Upper lobe of left lung (tissue), 6 donors: Measurements from ENCODE around the gene PPP6R3. TPM values are rescaled to one million over a fixed set of nuclear protein-coding genes. Genes with fewer than 3 reads are reported as not detected.

ENCODE experiments used
- ATAC-seq, 2 donors: fragments of 200-7000 bp; cut with Tn5 transposase; one replicate each; pipeline ENCODE4 v1.9.1; 2022; ENCODE audit warnings: mild to moderate bottlenecking in 2 of 2, moderate library complexity in 2 of 2; ENCODE audit not compliant: low FRiP score in 2 of 2
- DNase-seq, 2 donors: peaks; one replicate each; pipeline ENCODE4 v3.0.0-alpha.2; 2019 to 2020
- H3K27ac ChIP-seq, 4 donors: fragments of 200-600 bp; sonication (generic); one replicate each; pipeline ENCODE4 v1.5.1; 2016 to 2019
- H3K27me3 ChIP-seq, 4 donors: fragments of 200-600 bp; sonication (generic); one replicate each; pipeline ENCODE4 v1.5.1; 2017 to 2019
- H3K36me3 ChIP-seq, 4 donors: fragments of 200-600 bp; sonication (generic); one replicate each; pipeline ENCODE4 v1.5.1; 2016 to 2019
- H3K4me1 ChIP-seq, 4 donors: fragments of 200-600 bp; sonication (generic); one replicate each; pipeline ENCODE4 v1.5.1; 2018 to 2019
- H3K4me3 ChIP-seq, 4 donors: fragments of 200-600 bp; sonication (generic); one replicate each; pipeline ENCODE4 v1.5.1; 2017 to 2019; ENCODE audit warnings: mild to moderate bottlenecking in 2 of 4, moderate library complexity in 1 of 4
- H3K9me3 ChIP-seq, 4 donors: fragments of 200-600 bp; sonication (generic); one replicate each; pipeline ENCODE4 v1.5.1; 2018 to 2019
- CTCF ChIP-seq, 6 experiments: fragments of 450-650 bp in 4 of 6; fragments of 200-600 bp in 2 of 6; sonication (generic) in 2 of 6; IDR thresholded peaks; one replicate each; pipeline ENCODE4 v1.5.1; 2016 to 2019; ENCODE audit warnings: antibody characterized with exemption in 6 of 6
- EP300 ChIP-seq, 4 donors: sonication (generic); formaldehyde crosslinking; IDR thresholded peaks; one replicate each; pipeline ENCODE4 v1.5.1; 2017; ENCODE audit warnings: antibody characterized with exemption in 4 of 4, control low read depth in 2 of 4
- POLR2A ChIP-seq, 4 donors: fragments of 450-650 bp; IDR thresholded peaks; one replicate each; pipeline ENCODE4 v1.5.1; 2016 to 2017; ENCODE audit warnings: antibody characterized with exemption in 4 of 4, mild to moderate bottlenecking in 2 of 4
- POLR2AphosphoS5 ChIP-seq, 2 donors: sonication (generic); formaldehyde crosslinking; IDR thresholded peaks; one replicate each; pipeline ENCODE4 v1.5.1; 2017; ENCODE audit warnings: antibody characterized with exemption in 2 of 2
- WGBS, 2 donors: methylation state at CpG; one replicate each; pipeline ENCODE4 v1.1.5; 2017 to 2018; 5-methylcytosine and 5-hydroxymethylcytosine counted together
- total RNA-seq, 6 donors: library from RNA; depleted of rRNA in 4 of 6; stranded (reverse); fragments of >200 nt in 4 of 6; gene quantifications; one replicate each; pipeline versions ENCODE4 v1.1.0 to v1.2.1, GENCODE V29; 2016 to 2021
- donor health status: DM: no; HTN: no; CAD: no; lungs with moderate emphysema.
- donor health status: DM: no; HTN: yes; CAD: no; lungs with severe emphysema.

Gene PPP6R3
- total RNA-seq, 6 donors from 2014 or later, result 75.7 to 195 (median 114) TPM

GRCh38 chr11:68414496-68415221 lies 45.9 kb upstream of the PPP6R3 start:
- ATAC-seq (peak in 1 of 2 donors; percentile 19), DNase-seq (no peak)
- H3K9me3 ChIP-seq, result no peaks in the 10 kb centered on the region
- no peak overlapping the region for H3K4me3 ChIP-seq
- H3K27me3 ChIP-seq, result no peaks in the 10 kb centered on the region
- H3K4me1 ChIP-seq, result peaks cover 0 to 4% (median 0%) of the 10 kb centered on the region in 4 donors
- peaks cover 6 to 70% (median 48%) of the 10 kb centered on the region in 4 donors for H3K36me3 ChIP-seq
- peak overlapping the region in 1 of 4 donors; percentile 44 for H3K27ac ChIP-seq
- no peak for TF ChIP-seq POLR2A (IDR thresholded peaks at IDR 0.05)
- no peak for TF ChIP-seq CTCF (IDR thresholded peaks at IDR 0.05)
- peak in 1 of 2 donors; percentile 37 for TF ChIP-seq POLR2AphosphoS5 (IDR thresholded peaks at IDR 0.05)
- TF ChIP-seq EP300 (IDR thresholded peaks at IDR 0.05), result peak in 1 of 4 donors; percentile 57
- WGBS, 2 donors, result 77 to 84% methylated on average over 13 to 19 of the region's 19 CpGs

- ATAC-seq (no peak), DNase-seq (peak in 1 of 2 donors; percentile 40)
- Histone ChIP-seq H3K9me3 (no peaks in the 10 kb centered on the region), H3K4me3 (no peak overlapping the region), H3K27me3 (no peaks in the 10 kb centered on the region), H3K4me1 (peaks cover 0 to 4% (median 0%) of the 10 kb centered on the region in 4 donors), H3K27ac (no peak overlapping the region), H3K36me3 (peaks cover 6 to 58% (median 42%) of the 10 kb centered on the region in 4 donors)
- WGBS, 2 donors, result 96 to 98% methylated on average over 19 to 21 of the region's 22 CpGs
- TF ChIP-seq CTCF (IDR thresholded peaks at IDR 0.05) (no peak), EP300 (IDR thresholded peaks at IDR 0.05) (no peak), POLR2A (IDR thresholded peaks at IDR 0.05) (no peak), POLR2AphosphoS5 (IDR thresholded peaks at IDR 0.05) (no peak)
Measured at GRCh38 chr11:68416070-68416578, 44.4 kb upstream of the PPP6R3 start.

- ATAC-seq (no peak), DNase-seq (no peak)
- Histone ChIP-seq H3K36me3 (peaks cover 2 to 40% (median 26%) of the 10 kb centered on the region in 4 donors), H3K27me3 (no peaks in the 10 kb centered on the region), H3K4me1 (peaks cover 0 to 4% (median 0%) of the 10 kb centered on the region in 4 donors), H3K4me3 (no peak overlapping the region), H3K9me3 (no peaks in the 10 kb centered on the region), H3K27ac (no peak overlapping the region)
- 82 to 90% methylated on average over 6 of the region's 6 CpGs for WGBS, 2 donors
- no peak for TF ChIP-seq POLR2AphosphoS5 (IDR thresholded peaks at IDR 0.05)
- TF ChIP-seq EP300 (IDR thresholded peaks at IDR 0.05), result no peak
- no peak for TF ChIP-seq CTCF (IDR thresholded peaks at IDR 0.05)
- no peak for TF ChIP-seq POLR2A (IDR thresholded peaks at IDR 0.05)
Measured at GRCh38 chr11:68418648-68419047, 41.9 kb upstream of the PPP6R3 start.

GRCh38 chr11:68420171-68420570 lies 40.4 kb upstream of the PPP6R3 start:
- no peaks in the 10 kb centered on the region for H3K9me3 ChIP-seq
- ATAC-seq, result no peak
- no peak overlapping the region for H3K4me3 ChIP-seq
- WGBS, 2 donors, result 97 to 99% methylated on average over 7 of the region's 7 CpGs
- H3K4me1 ChIP-seq, result no peaks in the 10 kb centered on the region
- no peak overlapping the region for H3K27ac ChIP-seq
- no peaks in the 10 kb centered on the region for H3K27me3 ChIP-seq
- H3K36me3 ChIP-seq, result peaks cover 0 to 40% (median 18%) of the 10 kb centered on the region in 4 donors
- DNase-seq, result no peak
- TF ChIP-seq CTCF (IDR thresholded peaks at IDR 0.05), result no peak
- TF ChIP-seq POLR2AphosphoS5 (IDR thresholded peaks at IDR 0.05), result no peak
- TF ChIP-seq EP300 (IDR thresholded peaks at IDR 0.05), result no peak
- no peak for TF ChIP-seq POLR2A (IDR thresholded peaks at IDR 0.05)
